AG04449 (cell line): ENCODE results near the gene UFD1.
A peak's percentile ranks its signal among the peaks of the same experiment; 100 is the strongest.

Experiments
- CTCF ChIA-PET: fragments of 350-600 bp; formaldehyde crosslinking; extraction: SDS; loops from one replicate; lab custom pipeline; 2021; ENCODE audit warnings: antibody characterized with exemption; lab: Yijun Ruan, JAX
- POLR2A ChIA-PET: fragments of 400-600, 350-600 bp; formaldehyde crosslinking; extraction: SDS; loops from one replicate; lab custom pipeline; 2020; ENCODE audit warnings: antibody characterized with exemption, inconsistent platforms; lab: Yijun Ruan, JAX
- DNase-seq: peaks from one replicate; pipeline ENCODE4 v3.0.0-alpha.2; 2010; ENCODE audit warnings: low read depth, low spot score
- H3K4me3 ChIP-seq: 2 replicates; pipeline ENCODE4 v1.5.1; 2011; ENCODE audit warnings: low read depth, mild to moderate bottlenecking, control low read depth, low read length
- CTCF ChIP-seq: IDR thresholded peaks from one replicate; pipeline ENCODE4 v1.5.1; 2011; ENCODE audit warnings: mild to moderate bottlenecking, moderate library complexity, low read length, control low read depth, inconsistent platforms; ENCODE audit not compliant: insufficient read depth; ENCODE audit errors: missing control alignments

UFD1 gene, protein sequence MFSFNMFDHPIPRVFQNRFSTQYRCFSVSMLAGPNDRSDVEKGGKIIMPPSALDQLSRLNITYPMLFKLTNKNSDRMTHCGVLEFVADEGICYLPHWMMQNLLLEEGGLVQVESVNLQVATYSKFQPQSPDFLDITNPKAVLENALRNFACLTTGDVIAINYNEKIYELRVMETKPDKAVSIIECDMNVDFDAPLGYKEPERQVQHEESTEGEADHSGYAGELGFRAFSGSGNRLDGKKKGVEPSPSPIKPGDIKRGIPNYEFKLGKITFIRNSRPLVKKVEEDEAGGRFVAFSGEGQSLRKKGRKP

GRCh38 chr22:19478901-19479354 is at the start of gene UFD1:
Gene UFD1 (minus strand): TSS chr22:19479193. CDS start chr22:19479085, 108 bp downstream.
- DNase-seq = no peak
- ChIA-PET POLR2A (interaction anchor here (1.0 to 1.3 kb wide), 2 partner anchors 47 to 334 kb away, joined by 4 to 6 read pairs; partner anchors contain the start of genes ESS2, HIRA and MRPL40), CTCF (interaction anchor here (1.0 to 3.2 kb wide), 4 partner anchors 17 to 338 kb away, joined by 3 to 19 read pairs (median 3); no protein-coding TSS in a partner anchor)
- TF ChIP-seq CTCF = no peak
- peak within 1 kb of the TSS; percentile 95 for H3K4me3 ChIP-seq

DNA sequence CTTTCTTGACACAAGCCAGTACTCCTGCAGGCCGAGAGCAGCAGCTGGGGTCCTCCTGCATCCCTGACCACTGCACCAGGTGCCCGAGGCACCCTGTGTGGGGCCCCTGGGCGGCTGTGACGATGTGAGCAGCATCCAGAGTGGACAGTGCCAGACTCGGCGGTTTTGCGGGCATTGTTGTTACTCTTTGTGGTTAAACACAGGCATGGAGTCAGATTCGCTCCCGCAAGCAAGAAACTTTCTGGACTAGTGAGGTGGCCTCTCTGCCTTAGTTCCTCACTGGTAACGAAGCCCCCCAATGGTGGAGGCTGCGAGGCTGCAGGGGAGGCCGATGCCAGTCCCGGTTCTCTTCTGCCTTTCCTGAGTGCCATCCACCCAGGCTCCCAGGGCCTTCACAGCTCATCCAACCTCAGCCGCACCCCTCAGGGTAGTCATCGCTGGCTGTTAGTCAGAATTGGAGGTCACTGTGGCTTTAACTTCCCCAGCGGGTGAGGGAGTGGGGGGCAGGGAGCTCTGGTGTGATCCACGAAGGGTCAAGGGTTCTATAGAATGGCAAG is 48.9 kb upstream of the UFD1 start:
- no peak for DNase-seq
- ChIA-PET CTCF (no interaction called here), POLR2A (no interaction called here)
- no peak overlapping the region for H3K4me3 ChIP-seq
- TF ChIP-seq CTCF = no peak

DNA sequence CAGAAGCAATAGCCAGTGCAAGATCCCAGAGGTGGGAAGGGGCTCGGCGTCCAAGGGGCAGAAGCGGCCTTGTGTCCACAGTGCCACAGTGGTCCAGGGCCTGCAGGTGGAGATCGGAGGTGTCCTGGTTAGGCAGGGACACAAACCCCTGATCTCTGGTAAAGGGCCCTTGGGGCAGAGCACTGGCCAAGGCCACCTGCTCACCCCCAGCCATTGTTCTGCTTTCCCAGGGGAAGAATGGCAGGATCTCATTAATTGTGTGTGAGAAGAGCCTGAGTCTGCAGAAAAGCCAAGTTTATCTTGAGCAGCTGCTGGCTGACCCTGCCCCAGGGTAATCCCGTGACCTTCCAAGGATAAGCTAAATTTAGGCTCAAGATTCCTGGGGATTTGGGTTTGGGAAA is 48.3 kb upstream of the UFD1 start:
- TF ChIP-seq CTCF = no peak
- DNase-seq = no peak
- H3K4me3 ChIP-seq = no peak overlapping the region
- POLR2A ChIA-PET = no interaction called here
- CTCF ChIA-PET = no interaction called here

DNA sequence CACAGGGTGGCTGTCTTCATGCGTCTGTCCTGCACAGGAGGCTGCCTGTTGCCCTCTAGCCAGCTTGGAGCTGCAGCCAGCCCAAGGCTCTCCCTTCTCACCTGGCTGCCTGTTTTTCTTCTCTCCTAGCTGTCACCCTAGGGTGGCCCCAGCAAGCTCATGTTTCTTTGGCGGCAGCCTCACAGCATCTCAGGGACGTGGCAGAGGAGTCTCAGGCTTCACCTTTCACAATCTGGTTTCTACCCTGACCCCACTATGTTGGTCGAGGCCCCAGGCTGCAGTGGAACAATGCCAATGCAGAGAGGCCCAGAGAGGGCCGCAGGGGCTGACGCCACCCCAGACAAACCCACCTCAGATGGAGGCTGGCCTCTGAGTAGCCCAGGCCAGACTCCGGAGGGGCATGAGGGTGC is 47.7 kb upstream of the UFD1 start:
- no peak for TF ChIP-seq CTCF
- H3K4me3 ChIP-seq = no peak overlapping the region
- ChIA-PET CTCF (interaction anchor here (0.8 kb wide), 1 partner anchor 103 kb away, joined by 5 read pairs; no protein-coding TSS in a partner anchor), POLR2A (no interaction called here)
- no peak for DNase-seq

GRCh38 chr22:19526076-19526701 is 47.2 kb upstream of the UFD1 start:
- TF ChIP-seq CTCF = no peak
- POLR2A ChIA-PET = no interaction called here
- DNase-seq = no peak
- no peak overlapping the region for H3K4me3 ChIP-seq
- CTCF ChIA-PET = interaction anchor here (0.8 kb wide), 1 partner anchor 103 kb away, joined by 5 read pairs; no protein-coding TSS in a partner anchor

DNA sequence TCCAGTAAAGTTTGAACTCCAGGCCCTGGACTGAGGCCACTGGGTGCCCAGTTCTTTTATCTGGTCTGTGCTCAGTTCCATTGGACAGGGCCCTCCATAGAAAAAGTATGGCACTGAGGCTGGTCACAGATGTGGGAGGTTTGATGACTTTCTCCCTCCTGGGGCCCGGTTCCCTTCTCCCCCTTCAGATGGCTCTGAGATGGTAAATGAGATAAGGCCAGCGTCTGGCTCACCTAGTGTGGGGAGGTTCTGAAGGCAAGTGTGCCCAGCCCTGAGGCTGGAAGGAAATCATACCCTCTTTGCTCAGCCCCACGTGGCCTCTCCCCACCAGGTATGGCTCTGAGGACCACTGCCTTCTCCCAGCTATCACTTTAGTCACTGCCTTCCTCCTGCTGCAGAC is 46.7 kb upstream of the UFD1 start:
- DNase-seq = no peak
- ChIA-PET CTCF (no interaction called here), POLR2A (no interaction called here)
- TF ChIP-seq CTCF = no peak
- H3K4me3 ChIP-seq = no peak overlapping the region
